GM18498 (cell line): Measurements from ENCODE around the gene EPB41L4B.
"Not testable (repeated sequence)": the region's sequence is repeated elsewhere in the genome, so short reads cannot be mapped to it uniquely, and the experiment has no call there.

Source experiments
- ATAC-seq: cut with Tn5 transposase; IDR thresholded peaks from one replicate; pipeline ENCODE4 v1.9.1; 2021; ENCODE audit warnings: mild to moderate bottlenecking, moderate library complexity; ENCODE audit not compliant: unreplicated experiment

The EPB41L4B gene

DNA sequence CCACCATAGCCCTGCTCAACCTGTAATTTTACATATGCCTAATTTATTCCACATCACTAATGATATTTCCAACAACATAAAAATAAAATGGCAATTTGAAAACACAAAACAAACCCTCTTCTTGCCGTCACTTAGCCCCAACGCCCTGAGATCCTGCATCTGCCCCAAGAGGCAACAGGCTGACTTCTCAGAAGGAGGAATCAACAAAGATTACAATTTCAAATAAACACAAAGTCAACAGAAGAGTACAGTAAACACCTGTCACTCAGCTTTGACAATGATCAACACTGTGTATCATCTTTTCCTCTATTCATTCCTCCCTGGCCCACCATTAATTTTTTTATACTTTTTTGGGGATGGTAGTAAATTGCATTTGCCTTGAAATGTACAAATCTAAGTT, 19.8 kb downstream of the EPB41L4B start:
- ATAC-seq, result no peak

DNA sequence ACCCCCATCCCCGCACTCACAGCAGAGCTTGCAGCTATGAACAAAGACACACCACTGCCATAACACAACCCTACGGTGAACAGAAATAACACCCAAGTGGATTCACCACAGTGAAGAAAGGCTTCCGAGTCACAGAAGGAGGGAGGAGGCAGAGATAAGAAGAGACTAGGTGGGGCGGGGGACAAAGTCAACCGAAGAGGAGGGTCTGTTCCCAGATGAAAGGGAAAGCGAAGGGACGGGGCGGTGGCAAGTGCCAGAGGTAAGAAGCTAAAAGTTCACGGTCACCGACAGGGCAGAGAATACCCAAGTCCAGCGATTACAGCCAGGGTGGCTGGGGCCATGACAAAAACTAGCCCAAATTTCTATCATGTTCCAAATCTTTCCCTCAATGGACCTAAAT, 21.0 kb downstream of the EPB41L4B start:
- no peak for ATAC-seq

- no peak for ATAC-seq
Measured at GRCh38 chr9:109297899-109298298, 23.0 kb downstream of the EPB41L4B start.

GRCh38 chr9:109295221-109296130, 25.4 kb downstream of the EPB41L4B start:
- no peak for ATAC-seq

DNA sequence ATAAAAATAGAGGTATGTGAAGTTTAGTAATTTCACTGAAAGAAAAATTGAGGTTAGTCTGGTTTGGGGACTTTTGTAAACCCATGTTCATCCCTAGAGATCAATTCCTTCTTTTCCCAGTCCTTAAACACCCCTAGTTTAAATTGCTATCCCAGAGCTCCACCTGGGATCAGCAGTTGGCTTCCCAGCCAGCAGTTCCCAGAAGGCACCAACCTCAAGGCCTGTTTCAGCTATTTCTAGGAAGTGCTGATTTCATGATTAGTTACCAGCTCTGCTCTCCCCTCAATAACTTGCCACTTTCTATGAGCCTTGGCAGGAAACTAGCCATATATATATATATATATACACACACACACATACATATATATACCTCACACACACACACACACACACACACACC, 30.5 kb downstream of the EPB41L4B start:
- no peak for ATAC-seq

- no peak for ATAC-seq
Measured at GRCh38 chr9:109289931-109290330, 30.9 kb downstream of the EPB41L4B start.

GRCh38 chr9:109289186-109289585, 31.7 kb downstream of the EPB41L4B start:
- no peak for ATAC-seq

DNA sequence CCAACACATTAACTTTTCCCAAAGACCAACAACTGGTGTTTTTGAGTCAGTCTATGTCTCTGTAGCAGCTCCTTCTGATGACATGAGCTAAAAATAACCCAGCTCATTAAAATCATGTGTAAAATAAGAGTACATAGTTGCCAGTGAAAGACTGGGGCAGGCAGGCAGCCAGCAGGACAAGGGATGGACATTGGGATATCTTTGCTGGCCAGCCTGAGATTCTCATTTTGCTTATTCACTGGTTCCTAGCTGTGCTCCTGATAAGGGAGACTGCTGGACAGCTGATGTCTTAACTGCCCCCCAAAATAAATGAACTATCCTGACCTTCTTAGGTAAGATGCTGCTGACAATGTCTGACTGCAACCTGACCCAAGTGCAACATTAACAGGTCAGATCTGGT, 33.9 kb downstream of the EPB41L4B start:
- no peak for ATAC-seq

DNA sequence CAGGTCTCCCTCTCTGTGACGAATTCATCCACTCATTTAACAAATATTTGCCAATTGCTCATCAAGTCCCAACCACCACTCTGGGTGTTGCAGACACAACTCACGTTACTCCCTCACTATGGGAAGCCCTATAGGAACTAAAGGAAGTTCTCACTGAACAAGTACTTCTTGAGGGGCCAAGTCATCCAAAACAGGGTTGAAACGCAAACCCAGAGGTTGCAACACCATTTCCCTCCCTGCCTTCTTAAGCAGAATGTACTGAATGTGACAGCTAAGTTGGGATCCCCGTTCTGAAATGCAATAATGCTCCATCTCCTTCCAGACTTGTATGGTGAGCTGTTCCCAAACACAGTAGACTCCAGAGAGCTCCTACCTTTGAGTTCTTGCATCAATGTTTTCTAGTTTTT, 34.3 kb downstream of the EPB41L4B start:
- no peak for ATAC-seq

DNA sequence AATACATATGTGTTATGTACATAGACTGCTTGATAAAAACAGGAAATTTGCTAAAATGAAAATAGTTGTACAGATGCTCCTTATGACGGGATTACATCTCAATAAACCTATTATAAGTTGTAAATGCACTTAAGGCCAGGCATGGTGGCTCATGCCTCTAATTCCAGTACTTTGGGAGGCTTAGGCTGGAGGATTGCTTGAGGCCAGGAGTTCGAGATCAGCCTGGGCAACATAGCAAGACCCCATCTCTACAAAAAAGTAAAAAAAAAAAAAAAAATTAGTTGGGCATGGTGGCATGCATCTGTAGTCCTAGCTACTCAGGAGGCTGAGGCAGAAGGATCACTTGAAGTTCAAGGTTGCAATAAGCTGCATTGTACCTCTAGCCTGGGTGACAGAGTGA, 37.2 kb downstream of the EPB41L4B start:
- not testable (repeated sequence) for ATAC-seq

GRCh38 chr9:109283012-109283411, 37.8 kb downstream of the EPB41L4B start:
- no peak for ATAC-seq

DNA sequence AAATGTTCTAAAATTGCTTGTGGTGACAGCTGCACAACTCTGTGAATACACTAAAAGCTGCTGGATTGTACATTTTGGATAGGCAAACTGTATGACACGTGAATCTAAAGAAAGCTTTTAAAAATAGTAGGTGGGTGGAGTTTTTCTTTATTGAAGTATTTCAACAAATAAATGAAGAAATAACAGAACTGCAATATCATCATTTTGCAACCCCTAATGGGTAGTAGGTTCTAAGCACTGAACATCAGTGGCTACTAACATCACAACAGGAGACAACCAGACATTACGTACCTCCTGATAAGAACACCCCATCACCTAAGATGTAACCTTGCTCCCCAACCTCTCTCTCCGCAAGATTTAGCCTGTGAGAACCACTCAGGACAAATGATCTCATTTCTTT, 38.6 kb downstream of the EPB41L4B start:
- ATAC-seq, result no peak

DNA sequence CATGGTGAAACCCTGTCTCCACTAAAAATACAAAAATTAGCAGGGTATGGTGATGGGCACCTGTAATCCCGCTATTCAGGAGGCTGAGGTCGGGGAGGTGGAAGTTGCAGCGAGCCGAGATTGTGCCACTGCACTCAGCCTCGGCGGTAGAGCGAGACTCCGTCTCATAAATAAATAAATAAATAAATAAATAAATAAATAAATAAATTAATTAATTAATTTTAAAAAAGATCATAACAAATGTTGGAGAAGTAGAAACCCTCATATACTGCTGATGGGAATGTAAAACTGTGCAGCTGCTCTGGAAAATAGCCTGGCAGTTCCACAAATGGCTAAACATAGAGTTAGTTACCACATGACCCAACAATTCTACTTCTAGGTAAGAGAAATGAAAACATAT, 39.3 kb downstream of the EPB41L4B start:
- no peak for ATAC-seq

GRCh38 chr9:109278848-109279247, 42.0 kb downstream of the EPB41L4B start:
- no peak for ATAC-seq

DNA sequence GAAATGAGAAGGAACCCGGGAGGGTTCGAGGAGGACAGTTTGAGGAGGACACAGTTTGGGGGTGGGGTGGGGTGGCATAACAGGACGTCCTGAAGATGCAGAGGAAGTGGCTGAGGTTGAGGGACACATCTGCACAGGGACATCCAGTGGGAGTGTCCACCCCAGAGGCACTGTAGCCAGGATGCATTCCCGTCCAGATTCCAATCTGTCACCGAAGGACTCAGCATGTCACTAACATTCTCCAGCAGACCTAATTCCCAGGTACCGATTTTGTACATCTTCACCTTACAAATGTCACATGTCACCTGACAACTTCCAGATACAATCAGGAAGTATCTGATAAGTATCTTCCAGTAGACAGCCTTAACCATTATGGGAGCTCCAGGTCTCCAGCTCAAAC, 42.6 kb downstream of the EPB41L4B start:
- no peak for ATAC-seq

DNA sequence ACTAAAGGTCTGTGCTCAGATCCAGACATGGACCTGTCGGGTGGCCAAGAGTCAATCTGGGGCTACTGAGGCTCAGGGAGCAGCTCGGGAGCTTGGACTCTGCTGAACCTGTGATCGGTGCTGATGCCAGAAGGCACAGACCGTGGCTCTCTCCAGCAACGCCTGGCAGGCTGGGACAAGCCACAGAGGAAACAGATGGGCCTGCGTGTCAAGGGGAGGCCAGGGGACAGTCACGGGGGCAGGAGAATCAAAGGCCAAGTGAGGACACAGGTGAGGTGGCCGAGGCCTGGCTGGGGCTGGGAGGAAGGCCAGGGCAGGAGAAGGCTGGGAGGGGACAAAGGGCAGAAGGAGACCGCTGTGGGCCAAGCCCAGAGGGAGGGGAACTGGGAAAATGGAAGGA, 43.4 kb downstream of the EPB41L4B start:
- no peak for ATAC-seq

GRCh38 chr9:109276469-109277440, 44.1 kb downstream of the EPB41L4B start:
- no peak for ATAC-seq

GRCh38 chr9:109274884-109275730, 45.8 kb downstream of the EPB41L4B start:
- ATAC-seq, result no peak

DNA sequence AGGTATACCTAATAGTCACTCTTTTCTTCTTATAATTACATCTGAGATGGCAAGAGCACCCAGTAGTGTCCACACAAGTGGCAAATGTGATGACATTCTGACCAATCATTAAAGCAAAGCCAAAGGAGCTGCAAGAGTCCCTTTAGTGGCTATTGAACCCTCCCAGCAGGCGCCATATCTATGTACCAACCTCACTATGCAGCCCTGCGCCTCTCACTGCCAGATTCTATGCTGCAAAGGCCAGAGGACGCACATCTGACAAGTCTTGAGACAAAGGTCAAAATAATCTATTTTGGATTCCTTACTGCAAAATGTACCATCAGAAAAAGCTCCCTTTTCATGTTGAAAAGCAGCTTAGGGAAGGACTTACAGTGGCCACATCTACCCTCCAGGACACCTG, 47.0 kb downstream of the EPB41L4B start:
- no peak for ATAC-seq

DNA sequence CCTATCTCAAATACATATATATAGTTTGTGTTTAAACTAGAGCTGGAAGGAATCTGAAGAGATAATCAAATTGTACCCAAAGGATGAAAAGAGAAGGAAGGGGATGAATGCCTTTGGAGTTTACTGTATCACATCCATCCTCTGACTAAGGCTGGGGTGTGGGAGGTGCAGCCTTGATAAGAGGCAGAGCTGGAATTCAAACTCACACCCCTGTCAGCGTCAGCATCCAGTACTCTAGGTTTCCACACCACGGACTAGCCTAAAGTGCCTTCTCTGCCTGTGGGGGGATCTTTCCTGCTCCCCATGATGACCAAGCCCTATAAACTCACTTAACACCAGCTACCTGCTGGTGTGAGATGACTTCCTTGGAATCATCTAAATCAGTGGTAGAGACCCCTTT, 48.1 kb downstream of the EPB41L4B start:
- no peak for ATAC-seq

GRCh38 chr9:109272045-109272444, 48.8 kb downstream of the EPB41L4B start:
- no peak for ATAC-seq
